OCI-LY7 (cell line): ENCODE results near the gene HS3ST4. TPM values are rescaled to one million over a fixed set of nuclear protein-coding genes. Genes with fewer than 3 reads are reported as not detected.
A peak's percentile ranks its signal among the peaks of the same experiment; 100 is the strongest.

Experiments used
- BruUV-seq: library from RNA; stranded (reverse); fragments of 400-500 nt; replicated peaks from 2 replicates; lab custom pipeline; 2021; lab: Mats Ljungman, UMichigan
- CTCF ChIA-PET: fragments of 300-600 bp; sonication (Branson Sonifier 250); formaldehyde crosslinking; loops from one replicate; lab custom pipeline; 2022; ENCODE audit warnings: antibody characterized with exemption; ENCODE audit not compliant: unreplicated experiment; lab: Charles Lee
- POLR2A ChIA-PET: fragments of 300-600 bp; sonication (Branson Sonifier 250); formaldehyde crosslinking; loops from one replicate; lab custom pipeline; 2022; ENCODE audit warnings: antibody characterized with exemption; lab: Charles Lee
- DNase-seq: peaks from one replicate; pipeline ENCODE4 v3.0.0-alpha.2; 2015; ENCODE audit warnings: low spot score
- H2AFZ ChIP-seq: fragments of 200-600 bp; sonication (generic), shearing (Covaris generic); 2 replicates; pipeline ENCODE4 v1.6.1; 2014; ENCODE audit warnings: mild to moderate bottlenecking, antibody characterized with exemption, low read length, moderate library complexity
- H3K27ac ChIP-seq: fragments of 200-600 bp; sonication (generic); 2 replicates; pipeline ENCODE4 v1.5.1; 2014; ENCODE audit warnings: mixed run types, low read depth, mild to moderate bottlenecking, moderate library complexity, low read length, inconsistent platforms; ENCODE audit not compliant: poor library complexity, severe bottlenecking
- H3K36me3 ChIP-seq: fragments of 200-600 bp; sonication (generic); 2 replicates; pipeline ENCODE4 v1.6.1; 2014; ENCODE audit warnings: mild to moderate bottlenecking, antibody characterized with exemption, low read length, moderate library complexity, mixed read lengths; ENCODE audit not compliant: insufficient read depth
- H3K4me1 ChIP-seq: fragments of 200-600 bp; sonication (generic); 2 replicates; pipeline ENCODE4 v1.5.1; 2014; ENCODE audit warnings: mild to moderate bottlenecking, low read length; ENCODE audit not compliant: insufficient read depth, poor library complexity, severe bottlenecking
- H3K4me2 ChIP-seq: fragments of 200-600 bp; sonication (generic); 2 replicates; pipeline ENCODE4 v1.6.1; 2014; ENCODE audit warnings: mild to moderate bottlenecking, low read length
- H3K4me3 ChIP-seq: fragments of 200-600 bp; sonication (generic); 2 replicates; pipeline ENCODE4 v1.5.1; 2014; ENCODE audit warnings: mild to moderate bottlenecking, low read depth, low read length; ENCODE audit not compliant: poor library complexity, severe bottlenecking
- H3K79me2 ChIP-seq: fragments of 200-600 bp; sonication (generic); 2 replicates; pipeline ENCODE4 v1.6.1; 2016; ENCODE audit warnings: low read depth, mild to moderate bottlenecking, low read length, moderate library complexity, mixed read lengths; ENCODE audit not compliant: insufficient read depth
- H3K9me2 ChIP-seq: fragments of 200-600 bp; sonication (generic); 2 replicates; pipeline ENCODE4 v1.6.1; 2016; ENCODE audit warnings: mild to moderate bottlenecking, low read length, mixed read lengths; ENCODE audit not compliant: insufficient read depth
- H3K9me3 ChIP-seq: fragments of 200-600 bp; sonication (generic); 2 replicates; pipeline ENCODE4 v1.6.1; 2014; ENCODE audit warnings: mild to moderate bottlenecking, mixed run types, low read length, mixed read lengths
- H4K20me1 ChIP-seq: fragments of 200-600 bp; sonication (generic); 2 replicates; pipeline ENCODE4 v1.6.1; 2014; ENCODE audit warnings: mild to moderate bottlenecking, antibody characterized with exemption, low read length, moderate library complexity, mixed read lengths; ENCODE audit not compliant: insufficient read depth
- CTCF ChIP-seq: fragments of 200-600 bp; sonication (generic); conservative IDR thresholded peaks from 2 replicates; pipeline ENCODE4 v1.5.1; 2014; ENCODE audit warnings: mild to moderate bottlenecking, antibody characterized with exemption, low read length, moderate library complexity, mixed read lengths
- EZH2phosphoT487 ChIP-seq: fragments of 200-600 bp; sonication (generic); IDR thresholded peaks from 2 replicates; pipeline ENCODE4 v1.6.1; 2018; ENCODE audit warnings: low read depth, borderline replicate concordance, mild to moderate bottlenecking, mixed run types, antibody characterized with exemption, low read length, moderate library complexity, mixed read lengths
- intact Hi-C: fragments of 100-400 bp; cut with micrococcal nuclease; formaldehyde crosslinking; loops from one replicate; pipeline ENCODE4 v1.10.0; 2022; ENCODE audit not compliant: unreplicated experiment
- total RNA-seq, 2 experiments: library from RNA; depleted of rRNA in 1 of 2; stranded (reverse); fragments of >200 nt in 1 of 2; shearing (Covaris generic) in 1 of 2; gene quantifications; 2 replicates each; pipeline ENCODE4 v1.2.3, GENCODE V29; 2014 to 2022

The HS3ST4 gene
- total RNA-seq, 2 experiments from 2014 or later, result not detected

- Histone ChIP-seq H3K79me2 (no peaks in the 10 kb centered on the region), H3K4me2 (no peak overlapping the region), H3K9me2 (no peaks in the 10 kb centered on the region), H3K9me3 (no peaks in the 10 kb centered on the region), H3K27ac (no peak overlapping the region), H3K36me3 (no peaks in the 10 kb centered on the region), H2AFZ (no peak overlapping the region), H4K20me1 (no peaks in the 10 kb centered on the region), H3K4me1 (no peaks in the 10 kb centered on the region), H3K4me3 (no peak overlapping the region)
- no TSS peak for BruUV-seq
- intact Hi-C loops, result no loop called here
- POLR2A ChIA-PET, result no interaction called here
- TF ChIP-seq EZH2phosphoT487, result no peak
- no peak for TF ChIP-seq CTCF
- no peak for DNase-seq
- CTCF ChIA-PET, result no interaction called here
Observed at GRCh38 chr16:25988084-25988483, 296.3 kb downstream of the HS3ST4 start.

GRCh38 chr16:25988882-25989281 lies 297.1 kb downstream of the HS3ST4 start:
- ChIA-PET CTCF (no interaction called here), POLR2A (no interaction called here)
- no peaks in the 10 kb centered on the region for H3K9me3 ChIP-seq
- no peak overlapping the region for H2AFZ ChIP-seq
- no peak for TF ChIP-seq CTCF
- no peak for TF ChIP-seq EZH2phosphoT487
- no peaks in the 10 kb centered on the region for H3K9me2 ChIP-seq
- H3K27ac ChIP-seq, result no peak overlapping the region
- H3K4me3 ChIP-seq, result no peak overlapping the region
- no peaks in the 10 kb centered on the region for H3K4me1 ChIP-seq
- no peaks in the 10 kb centered on the region for H4K20me1 ChIP-seq
- intact Hi-C loops, result no loop called here
- BruUV-seq, result no TSS peak
- no peak for DNase-seq
- H3K4me2 ChIP-seq, result no peak overlapping the region
- H3K79me2 ChIP-seq, result no peaks in the 10 kb centered on the region
- H3K36me3 ChIP-seq, result no peaks in the 10 kb centered on the region

GRCh38 chr16:25996052-25996451 lies 304.3 kb downstream of the HS3ST4 start:
- BruUV-seq, result no TSS peak
- TF ChIP-seq CTCF (peak; percentile 43; the same call in 1 of the 2 replicates), EZH2phosphoT487 (no peak)
- CTCF ChIA-PET, result no interaction called here

More at GRCh38 chr16:25996052-25996451, 304.3 kb downstream of the HS3ST4 start:
- Histone ChIP-seq H3K36me3 (no peaks in the 10 kb centered on the region), H3K27ac (no peak overlapping the region), H2AFZ (no peak overlapping the region), H3K4me3 (no peak overlapping the region), H4K20me1 (no peaks in the 10 kb centered on the region), H3K79me2 (no peaks in the 10 kb centered on the region), H3K9me3 (no peaks in the 10 kb centered on the region), H3K4me1 (no peaks in the 10 kb centered on the region), H3K9me2 (no peaks in the 10 kb centered on the region), H3K4me2 (no peak overlapping the region)
- POLR2A ChIA-PET, result no interaction called here
- peak; percentile 2 for DNase-seq
- intact Hi-C loops, result no loop called here
